Measurements from ENCODE around the gene PRUNE2.

DNA sequence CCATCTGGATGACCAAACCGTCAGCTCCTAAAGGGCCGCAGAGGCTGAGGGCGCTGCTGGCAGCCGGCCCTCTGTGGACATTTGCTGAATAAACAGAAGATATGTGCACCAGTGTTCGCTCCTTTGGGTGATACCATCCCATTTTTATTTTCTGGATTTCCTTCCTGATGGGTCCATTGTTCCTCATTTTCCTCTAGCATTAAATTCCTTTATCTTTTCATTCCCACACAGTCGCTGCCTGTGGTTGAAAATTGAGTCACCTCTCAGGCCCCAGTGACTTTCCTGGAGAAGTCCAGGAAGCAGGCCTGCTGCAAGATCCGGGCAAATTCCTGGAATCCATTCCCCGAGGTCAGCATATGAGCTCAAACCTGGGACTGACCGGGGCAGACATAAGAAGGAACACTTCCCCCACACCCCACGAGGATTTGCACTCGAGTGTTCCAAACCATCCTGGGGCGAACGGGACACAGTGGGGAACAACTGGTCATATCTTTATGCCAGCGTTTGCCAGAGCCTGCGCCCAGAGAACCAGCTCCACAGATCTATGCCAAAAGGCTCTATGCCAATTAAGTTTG lies 228.3 kb downstream of the PRUNE2 start:
- TF ChIP-seq, protein P1, sequence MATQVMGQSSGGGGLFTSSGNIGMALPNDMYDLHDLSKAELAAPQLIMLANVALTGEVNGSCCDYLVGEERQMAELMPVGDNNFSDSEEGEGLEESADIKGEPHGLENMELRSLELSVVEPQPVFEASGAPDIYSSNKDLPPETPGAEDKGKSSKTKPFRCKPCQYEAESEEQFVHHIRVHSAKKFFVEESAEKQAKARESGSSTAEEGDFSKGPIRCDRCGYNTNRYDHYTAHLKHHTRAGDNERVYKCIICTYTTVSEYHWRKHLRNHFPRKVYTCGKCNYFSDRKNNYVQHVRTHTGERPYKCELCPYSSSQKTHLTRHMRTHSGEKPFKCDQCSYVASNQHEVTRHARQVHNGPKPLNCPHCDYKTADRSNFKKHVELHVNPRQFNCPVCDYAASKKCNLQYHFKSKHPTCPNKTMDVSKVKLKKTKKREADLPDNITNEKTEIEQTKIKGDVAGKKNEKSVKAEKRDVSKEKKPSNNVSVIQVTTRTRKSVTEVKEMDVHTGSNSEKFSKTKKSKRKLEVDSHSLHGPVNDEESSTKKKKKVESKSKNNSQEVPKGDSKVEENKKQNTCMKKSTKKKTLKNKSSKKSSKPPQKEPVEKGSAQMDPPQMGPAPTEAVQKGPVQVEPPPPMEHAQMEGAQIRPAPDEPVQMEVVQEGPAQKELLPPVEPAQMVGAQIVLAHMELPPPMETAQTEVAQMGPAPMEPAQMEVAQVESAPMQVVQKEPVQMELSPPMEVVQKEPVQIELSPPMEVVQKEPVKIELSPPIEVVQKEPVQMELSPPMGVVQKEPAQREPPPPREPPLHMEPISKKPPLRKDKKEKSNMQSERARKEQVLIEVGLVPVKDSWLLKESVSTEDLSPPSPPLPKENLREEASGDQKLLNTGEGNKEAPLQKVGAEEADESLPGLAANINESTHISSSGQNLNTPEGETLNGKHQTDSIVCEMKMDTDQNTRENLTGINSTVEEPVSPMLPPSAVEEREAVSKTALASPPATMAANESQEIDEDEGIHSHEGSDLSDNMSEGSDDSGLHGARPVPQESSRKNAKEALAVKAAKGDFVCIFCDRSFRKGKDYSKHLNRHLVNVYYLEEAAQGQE (IDR thresholded peaks at IDR 0.05; ENCODE audit: low read depth, low read length): 0 out of 2 replicates have a peak, but pooled peaks have one; percentile 22
- TF ChIP-seq, protein P2, sequence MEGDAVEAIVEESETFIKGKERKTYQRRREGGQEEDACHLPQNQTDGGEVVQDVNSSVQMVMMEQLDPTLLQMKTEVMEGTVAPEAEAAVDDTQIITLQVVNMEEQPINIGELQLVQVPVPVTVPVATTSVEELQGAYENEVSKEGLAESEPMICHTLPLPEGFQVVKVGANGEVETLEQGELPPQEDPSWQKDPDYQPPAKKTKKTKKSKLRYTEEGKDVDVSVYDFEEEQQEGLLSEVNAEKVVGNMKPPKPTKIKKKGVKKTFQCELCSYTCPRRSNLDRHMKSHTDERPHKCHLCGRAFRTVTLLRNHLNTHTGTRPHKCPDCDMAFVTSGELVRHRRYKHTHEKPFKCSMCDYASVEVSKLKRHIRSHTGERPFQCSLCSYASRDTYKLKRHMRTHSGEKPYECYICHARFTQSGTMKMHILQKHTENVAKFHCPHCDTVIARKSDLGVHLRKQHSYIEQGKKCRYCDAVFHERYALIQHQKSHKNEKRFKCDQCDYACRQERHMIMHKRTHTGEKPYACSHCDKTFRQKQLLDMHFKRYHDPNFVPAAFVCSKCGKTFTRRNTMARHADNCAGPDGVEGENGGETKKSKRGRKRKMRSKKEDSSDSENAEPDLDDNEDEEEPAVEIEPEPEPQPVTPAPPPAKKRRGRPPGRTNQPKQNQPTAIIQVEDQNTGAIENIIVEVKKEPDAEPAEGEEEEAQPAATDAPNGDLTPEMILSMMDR (IDR thresholded peaks at IDR 0.05): no peak
- no peak for TF ChIP-seq GATA2 (CRISPR knock-in tag; IDR thresholded peaks at IDR 0.05)
- no peak for TF ChIP-seq SMC3 (IDR thresholded peaks at IDR 0.05; ENCODE audit: low read depth, low read length)
- TF ChIP-seq RXRA (IDR thresholded peaks at IDR 0.05; ENCODE audit: borderline replicate concordance, low read depth): peak; percentile 62; the same call in 1 of the 2 replicates
- TF ChIP-seq, protein P3, sequence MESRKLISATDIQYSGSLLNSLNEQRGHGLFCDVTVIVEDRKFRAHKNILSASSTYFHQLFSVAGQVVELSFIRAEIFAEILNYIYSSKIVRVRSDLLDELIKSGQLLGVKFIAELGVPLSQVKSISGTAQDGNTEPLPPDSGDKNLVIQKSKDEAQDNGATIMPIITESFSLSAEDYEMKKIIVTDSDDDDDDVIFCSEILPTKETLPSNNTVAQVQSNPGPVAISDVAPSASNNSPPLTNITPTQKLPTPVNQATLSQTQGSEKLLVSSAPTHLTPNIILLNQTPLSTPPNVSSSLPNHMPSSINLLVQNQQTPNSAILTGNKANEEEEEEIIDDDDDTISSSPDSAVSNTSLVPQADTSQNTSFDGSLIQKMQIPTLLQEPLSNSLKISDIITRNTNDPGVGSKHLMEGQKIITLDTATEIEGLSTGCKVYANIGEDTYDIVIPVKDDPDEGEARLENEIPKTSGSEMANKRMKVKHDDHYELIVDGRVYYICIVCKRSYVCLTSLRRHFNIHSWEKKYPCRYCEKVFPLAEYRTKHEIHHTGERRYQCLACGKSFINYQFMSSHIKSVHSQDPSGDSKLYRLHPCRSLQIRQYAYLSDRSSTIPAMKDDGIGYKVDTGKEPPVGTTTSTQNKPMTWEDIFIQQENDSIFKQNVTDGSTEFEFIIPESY (IDR thresholded peaks at IDR 0.05; ENCODE audit: borderline replicate concordance, low read depth): no peak
- TF ChIP-seq POLR2AphosphoS5 (IDR thresholded peaks at IDR 0.05; ENCODE audit: low read depth, low read length): no peak
- peak in 1 of 2 experiments; percentile 31; a peak in 1 of 4 replicates for TF ChIP-seq EP300 (IDR thresholded peaks at IDR 0.05; ENCODE audit: borderline replicate concordance in 1 of 2, low read depth in 1 of 2, low read length in 1 of 2)
- TF ChIP-seq TCF12 (IDR thresholded peaks at IDR 0.05): peak; percentile 50
- no peak for TF ChIP-seq EZH2phosphoT487 (IDR thresholded peaks at IDR 0.05; ENCODE audit: borderline replicate concordance, low read depth)
